HG03354 (cell line): ENCODE data around the gene NUDT22.

ENCODE experiments used
- ATAC-seq: cut with Tn5 transposase; IDR thresholded peaks from one replicate; pipeline ENCODE4 v1.9.1; 2021; ENCODE audit warnings: mild to moderate bottlenecking; ENCODE audit not compliant: unreplicated experiment, poor library complexity, severe bottlenecking

NUDT22 gene

GRCh38 chr11:64225608-64226506, at the start of gene NUDT22, which contains the start of gene TRPT1:
NUDT22 (plus strand) TSS chr11:64226274; CDS start chr11:64226653, 379 bp downstream.
TRPT1 (minus strand) TSS chr11:64226186; CDS start chr11:64225860, 326 bp downstream.
- ATAC-seq, result peak; percentile 57

DNA sequence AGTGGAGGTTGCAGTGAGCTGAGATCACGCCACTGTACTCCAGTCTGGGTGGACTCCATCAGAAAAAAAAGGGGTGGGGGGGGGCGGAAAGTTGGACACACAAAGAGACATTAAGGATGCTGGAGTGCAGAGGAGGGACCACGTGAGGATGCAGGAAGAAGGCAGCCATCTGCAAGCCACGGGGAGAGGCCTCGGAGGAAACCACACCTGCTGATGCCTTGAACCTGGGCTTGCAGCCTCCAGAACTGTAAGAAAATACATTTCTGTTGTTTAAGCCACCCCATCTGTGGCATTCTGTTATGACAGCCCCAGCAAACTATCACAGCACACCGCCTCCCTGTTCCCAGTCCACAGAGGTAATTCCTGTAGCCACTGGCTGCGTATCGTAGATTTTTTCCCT, 49.3 kb upstream of the NUDT22 start:
- no peak for ATAC-seq

GRCh38 chr11:64178203-64178602, 47.9 kb upstream of the NUDT22 start:
- ATAC-seq, result no peak

DNA sequence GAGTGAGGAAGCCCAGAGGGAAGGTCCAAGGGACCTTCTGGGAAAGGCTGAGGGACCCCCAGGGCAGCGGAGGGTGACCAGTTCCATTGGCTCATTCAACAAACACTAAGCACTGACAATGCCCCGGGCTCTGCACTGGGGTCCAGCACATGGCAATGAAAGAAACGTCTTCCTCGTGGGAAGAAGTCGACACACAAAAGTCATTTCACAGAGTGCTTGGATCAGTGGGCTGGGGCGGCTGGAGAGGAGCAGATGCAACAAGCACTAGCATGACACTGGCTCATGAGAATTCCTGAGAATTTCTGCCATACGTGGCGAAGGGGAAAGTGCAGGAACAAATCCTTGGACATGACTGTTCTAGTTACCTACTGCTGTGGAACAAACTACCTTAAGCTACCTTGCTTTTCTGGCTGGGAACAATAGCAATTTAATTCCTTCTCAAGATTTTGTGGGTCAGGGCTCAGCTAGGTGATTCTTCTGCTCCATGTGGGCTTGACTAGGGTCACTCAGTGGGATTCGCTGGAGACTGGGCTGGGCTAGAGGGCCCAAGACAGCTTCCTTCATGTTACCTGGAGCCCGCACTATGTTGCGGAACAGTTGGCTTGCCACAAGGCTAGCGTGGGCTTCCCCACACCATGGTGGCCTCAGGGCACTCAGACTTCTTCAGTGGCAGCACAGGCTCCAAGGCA, 47.0 kb upstream of the NUDT22 start:
- ATAC-seq, result no peak

DNA sequence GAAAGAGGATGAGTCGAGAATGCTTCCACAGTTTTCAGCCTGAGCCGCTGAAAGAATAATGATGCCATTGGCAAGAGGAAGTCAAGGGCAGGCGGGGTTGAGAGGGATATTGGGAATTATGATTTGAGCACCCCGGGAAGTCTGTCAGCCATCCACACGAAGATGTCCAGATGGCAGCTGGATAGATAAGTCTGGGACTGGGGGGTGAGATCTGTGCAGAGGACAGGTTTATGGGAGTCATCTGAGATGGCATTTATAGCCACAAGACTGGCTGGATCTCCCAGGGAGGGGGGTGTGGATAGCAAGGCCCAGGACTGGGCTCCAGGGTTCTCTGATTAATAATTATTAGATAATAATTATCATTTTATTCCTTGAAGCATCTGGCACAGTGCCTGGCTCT, 45.2 kb upstream of the NUDT22 start:
- ATAC-seq, result no peak

DNA sequence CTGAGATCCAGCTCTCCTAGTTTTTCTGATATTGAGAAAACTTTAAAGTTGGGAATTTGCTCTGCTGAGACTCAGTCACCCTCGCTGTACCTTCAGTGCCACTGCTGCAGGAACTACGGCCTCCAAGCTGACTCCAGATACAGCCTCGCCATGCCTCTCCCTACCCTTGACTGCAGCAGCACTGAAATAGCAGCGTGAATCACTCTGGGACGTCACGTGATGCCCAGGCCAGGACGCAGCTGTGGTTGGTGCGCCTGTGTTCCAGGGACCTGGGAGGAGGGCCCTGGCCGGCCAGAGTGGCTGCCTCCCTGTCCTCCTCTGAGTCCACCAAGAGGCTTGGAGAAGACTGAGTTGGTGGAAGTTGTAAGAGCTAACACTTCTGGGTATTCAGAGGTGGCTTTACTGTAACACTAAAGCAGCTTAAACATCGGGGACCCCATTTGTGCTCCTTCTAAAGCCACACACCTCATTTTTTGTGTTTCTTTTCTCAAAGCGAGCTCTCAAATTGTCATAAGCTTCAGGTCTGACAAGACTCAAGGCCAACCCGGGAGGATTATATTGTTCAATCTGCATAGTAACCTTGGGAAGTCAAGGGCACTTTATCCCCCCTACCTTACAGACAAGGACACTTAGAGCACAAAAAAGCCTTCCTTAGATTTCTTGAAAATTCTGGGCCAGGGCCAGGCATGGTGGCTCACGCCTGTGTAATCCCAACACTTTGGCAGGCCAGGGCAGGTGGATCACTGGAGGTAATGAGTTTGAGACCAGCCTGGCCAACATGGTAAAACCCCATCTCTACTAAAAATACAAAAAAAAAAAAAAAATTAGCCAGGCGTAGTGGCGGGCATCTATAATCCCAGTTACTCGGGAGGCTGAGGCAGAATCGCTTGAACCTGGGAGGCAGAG, 44.3 kb upstream of the NUDT22 start:
- no peak for ATAC-seq

DNA sequence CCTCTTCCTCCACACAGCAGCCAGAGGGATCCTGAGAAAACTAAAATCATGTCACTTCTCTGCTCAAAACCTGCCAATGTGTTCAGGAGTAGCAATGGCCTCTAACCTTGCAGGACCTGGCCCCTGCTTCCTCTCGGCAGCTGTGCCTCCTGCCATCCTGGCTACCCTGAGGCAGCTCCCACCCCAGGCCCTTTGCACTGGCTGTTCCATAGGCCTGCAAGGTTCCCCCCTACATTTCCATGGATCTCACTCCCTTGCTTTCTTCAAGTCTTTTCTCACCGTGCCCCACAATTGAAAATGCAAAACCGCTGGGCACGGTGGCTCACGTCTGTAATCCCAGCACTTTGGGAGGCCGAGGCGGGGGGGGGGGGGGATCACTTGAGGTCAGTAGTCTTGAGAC, 42.2 kb upstream of the NUDT22 start:
- no peak for ATAC-seq

GRCh38 chr11:64185175-64185692, 40.8 kb upstream of the NUDT22 start:
- peak; percentile 19 for ATAC-seq

DNA sequence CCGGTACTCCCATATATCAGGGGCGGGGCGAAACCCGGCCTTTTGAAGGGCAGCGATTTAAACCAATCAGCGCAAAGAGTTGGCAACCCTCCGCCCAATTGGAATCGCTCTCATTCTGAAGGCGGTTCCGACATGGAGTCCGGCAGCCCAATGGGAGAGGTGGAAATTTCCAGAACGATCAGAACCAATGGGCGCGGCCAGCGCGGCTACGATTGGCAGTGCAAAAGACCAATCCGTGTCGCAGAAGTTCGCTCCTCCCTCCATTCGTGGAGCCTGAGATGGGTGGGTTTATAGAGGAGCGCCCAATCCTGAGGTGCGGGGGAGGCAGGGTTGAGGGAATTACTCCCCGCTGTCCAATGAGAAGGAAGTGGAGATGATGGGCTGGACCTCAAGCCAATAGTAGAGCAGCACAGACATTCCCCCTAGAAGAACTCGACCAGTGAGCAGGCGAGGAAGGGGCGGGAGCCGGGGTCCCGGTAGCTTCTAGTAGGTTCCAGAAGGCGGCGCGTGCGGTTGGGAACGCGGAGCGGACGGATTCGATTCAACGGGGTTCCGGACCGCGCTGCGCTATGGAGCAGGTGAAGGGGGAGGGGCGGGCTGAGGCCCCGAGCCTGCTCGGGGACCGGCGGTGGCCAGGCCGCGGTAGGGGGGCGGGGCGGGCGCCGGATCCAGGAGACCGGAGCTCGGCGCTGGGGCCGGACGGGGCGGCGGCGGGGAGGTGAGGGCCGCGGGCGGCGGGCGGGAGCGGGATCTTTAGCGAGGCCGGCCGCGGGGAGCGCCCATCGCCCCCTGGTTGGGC, 40.2 kb upstream of the NUDT22 start, which contains the start of gene STIP1:
STIP1 (plus strand) TSS at position 479 of the 799 bp plus-strand sequence; CDS start at position 570, 91 bp downstream.
- peak; percentile 85 for ATAC-seq

- ATAC-seq, result no peak
These were observed 39.4 kb upstream of the NUDT22 start for GRCh38 chr11:64186492-64187165.

DNA sequence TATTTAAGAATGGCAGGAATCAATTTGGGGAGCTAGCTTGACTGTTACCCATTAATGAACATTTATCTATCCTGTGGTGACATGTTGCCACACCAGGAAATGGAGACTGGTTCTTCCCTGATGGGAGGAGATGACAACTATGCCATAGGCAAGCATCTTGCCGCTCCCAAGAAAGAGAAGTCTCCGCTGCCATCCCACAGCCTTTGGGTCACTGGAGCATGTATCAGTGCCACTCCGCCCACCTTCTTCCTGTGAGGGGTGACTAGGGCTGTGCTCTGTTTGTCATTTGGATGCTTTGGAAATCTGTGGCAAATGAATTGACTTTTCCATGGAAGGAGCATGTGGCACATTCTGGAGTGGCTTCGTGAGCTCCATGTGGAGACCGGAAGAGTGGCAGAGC, 33.6 kb upstream of the NUDT22 start:
- no peak for ATAC-seq

- ATAC-seq, result no peak
These were observed 29.4 kb upstream of the NUDT22 start for GRCh38 chr11:64196626-64197025.

DNA sequence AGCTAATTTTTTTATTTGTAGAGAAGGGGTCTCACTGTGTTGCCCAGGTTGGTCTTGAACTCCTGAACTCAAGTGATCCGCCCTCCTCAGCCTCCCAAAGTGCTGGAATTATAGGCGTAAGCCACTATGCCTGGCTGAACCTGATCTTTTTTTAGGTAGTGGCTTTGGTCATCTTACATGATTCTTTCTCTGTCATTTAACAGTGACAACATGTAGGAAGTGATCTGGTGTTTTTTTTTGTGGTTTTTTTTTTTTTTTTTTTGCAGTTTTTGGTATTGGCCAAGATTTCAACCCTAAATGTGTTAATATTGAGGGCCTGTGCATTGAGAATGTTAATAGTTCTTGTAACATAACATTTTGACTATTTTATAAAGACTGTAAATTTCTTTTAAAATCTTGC, 27.6 kb upstream of the NUDT22 start:
- no peak for ATAC-seq

GRCh38 chr11:64201543-64201942, 24.5 kb upstream of the NUDT22 start:
- no peak for ATAC-seq

GRCh38 chr11:64202992-64203391, 23.1 kb upstream of the NUDT22 start:
- no peak for ATAC-seq

DNA sequence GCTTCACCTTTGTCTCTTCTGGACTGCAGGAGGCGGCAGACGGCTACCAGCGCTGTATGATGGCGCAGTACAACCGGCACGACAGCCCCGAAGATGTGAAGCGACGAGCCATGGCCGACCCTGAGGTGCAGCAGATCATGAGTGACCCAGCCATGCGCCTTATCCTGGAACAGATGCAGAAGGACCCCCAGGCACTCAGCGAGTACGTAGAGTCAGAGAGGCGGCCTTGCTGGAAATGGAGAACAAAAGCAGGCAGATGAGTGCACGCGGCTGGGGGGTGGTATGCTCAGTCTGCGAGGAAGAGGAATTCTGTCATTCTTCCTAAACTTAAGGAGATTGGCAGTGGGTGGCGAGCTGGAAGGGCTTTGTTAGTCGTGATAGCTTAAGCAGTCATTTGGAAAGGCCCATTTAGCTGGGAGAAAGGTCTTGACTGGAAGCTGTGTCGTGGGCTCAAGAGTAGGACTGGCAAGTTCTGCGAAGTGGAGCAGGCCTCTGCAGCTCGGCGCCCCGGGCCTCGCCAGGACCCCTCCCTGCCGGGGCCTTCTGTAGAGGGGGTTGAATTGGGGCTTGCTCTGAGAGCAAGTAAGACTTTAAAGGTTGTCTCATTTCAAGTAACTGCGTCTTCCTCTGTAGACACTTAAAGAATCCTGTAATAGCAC, 22.5 kb upstream of the NUDT22 start:
- no peak for ATAC-seq

DNA sequence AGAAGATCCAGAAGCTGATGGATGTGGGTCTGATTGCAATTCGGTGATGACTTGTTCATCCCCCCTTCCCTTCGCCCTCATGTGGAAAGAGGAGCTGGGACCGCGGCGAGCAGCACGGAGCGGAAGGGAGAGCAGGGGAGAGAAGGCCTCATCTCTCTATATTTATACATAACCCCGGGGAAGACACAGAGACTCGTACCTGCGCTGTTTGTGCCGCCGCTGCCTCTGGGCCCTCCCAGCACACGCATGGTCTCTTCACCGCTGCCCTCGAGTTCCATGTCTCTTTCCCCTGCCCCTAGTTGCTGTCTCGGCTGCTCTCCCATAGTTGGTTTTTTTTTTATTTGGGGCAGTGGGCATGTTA, 22.0 kb upstream of the NUDT22 start:
- ATAC-seq, result no peak

DNA sequence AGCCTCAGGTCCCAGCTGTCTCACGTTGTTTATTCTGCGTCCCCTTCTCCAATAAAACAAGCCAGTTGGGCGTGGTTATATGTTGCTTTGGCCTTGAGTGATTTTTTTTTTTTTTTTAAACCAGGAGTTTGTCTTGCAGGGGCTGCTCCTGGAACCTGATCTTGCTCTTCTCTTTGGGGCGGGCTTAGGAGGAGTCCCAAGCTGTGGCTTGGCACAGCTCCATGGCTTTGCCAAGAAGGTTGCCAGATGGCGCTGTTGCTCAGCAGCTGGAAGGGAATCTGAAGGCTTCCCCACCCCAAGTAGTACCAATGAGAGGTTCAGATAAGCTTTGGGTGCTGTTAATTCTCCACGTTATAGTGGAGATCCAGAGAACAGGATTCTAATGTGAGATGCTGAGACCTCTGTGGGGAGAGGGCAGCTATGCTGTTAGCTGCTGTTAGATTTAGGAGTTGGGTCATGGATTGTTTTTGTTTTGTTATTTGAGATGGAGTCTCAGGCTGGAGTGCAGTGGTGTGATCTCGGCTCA, 21.5 kb upstream of the NUDT22 start:
- no peak for ATAC-seq
